Naive B cell (primary cell): ENCODE results near the gene EXD2. TPM values are rescaled to one million over a fixed set of nuclear protein-coding genes. Genes with fewer than 3 reads are reported as not detected.

ENCODE experiments used
- polyA plus RNA-seq, 6 donors: library from polyadenylated mRNA; unstranded; fragments of 300-500 nt; fragmentation: Illumina TruSeq; gene quantifications; one replicate each; pipeline ENCODE4 v1.2.3, GENCODE V29; 2021; ENCODE audit warnings: low read depth in 6 of 6

EXD2 gene
- polyA plus RNA-seq, 6 donors from 2014 or later, result 3.5 to 10.4 (median 4.8) TPM

Other genes starting within 250 kb of the EXD2 start
- gene ACTN1, start 212.2 kb upstream of the EXD2 start, polyA plus RNA-seq, result 1 to 10 TPM in 3 of 6 donors, under 1 TPM in 2, not detected in 1; 0.61 to 4.5 (median 2.4) TPM
- gene DCAF5, start 38.4 kb upstream of the EXD2 start, polyA plus RNA-seq, result 10 to 100 TPM; 35.7 to 66.1 (median 49.3) TPM
- not detected for gene GALNT16, start 68.7 kb downstream of the EXD2 start, polyA plus RNA-seq
- gene ERH, start 206.8 kb downstream of the EXD2 start, polyA plus RNA-seq, result 10 to 100 TPM; 46.0 to 80.3 (median 65.6) TPM
- 10 to 100 TPM in 5 of 6 donors, 1 to 10 TPM in 1; 7.7 to 22.6 (median 18.4) TPM for gene SLC39A9, start 207.2 kb downstream of the EXD2 start, polyA plus RNA-seq